ENCODE results near the gene ALKBH3.

DNA sequence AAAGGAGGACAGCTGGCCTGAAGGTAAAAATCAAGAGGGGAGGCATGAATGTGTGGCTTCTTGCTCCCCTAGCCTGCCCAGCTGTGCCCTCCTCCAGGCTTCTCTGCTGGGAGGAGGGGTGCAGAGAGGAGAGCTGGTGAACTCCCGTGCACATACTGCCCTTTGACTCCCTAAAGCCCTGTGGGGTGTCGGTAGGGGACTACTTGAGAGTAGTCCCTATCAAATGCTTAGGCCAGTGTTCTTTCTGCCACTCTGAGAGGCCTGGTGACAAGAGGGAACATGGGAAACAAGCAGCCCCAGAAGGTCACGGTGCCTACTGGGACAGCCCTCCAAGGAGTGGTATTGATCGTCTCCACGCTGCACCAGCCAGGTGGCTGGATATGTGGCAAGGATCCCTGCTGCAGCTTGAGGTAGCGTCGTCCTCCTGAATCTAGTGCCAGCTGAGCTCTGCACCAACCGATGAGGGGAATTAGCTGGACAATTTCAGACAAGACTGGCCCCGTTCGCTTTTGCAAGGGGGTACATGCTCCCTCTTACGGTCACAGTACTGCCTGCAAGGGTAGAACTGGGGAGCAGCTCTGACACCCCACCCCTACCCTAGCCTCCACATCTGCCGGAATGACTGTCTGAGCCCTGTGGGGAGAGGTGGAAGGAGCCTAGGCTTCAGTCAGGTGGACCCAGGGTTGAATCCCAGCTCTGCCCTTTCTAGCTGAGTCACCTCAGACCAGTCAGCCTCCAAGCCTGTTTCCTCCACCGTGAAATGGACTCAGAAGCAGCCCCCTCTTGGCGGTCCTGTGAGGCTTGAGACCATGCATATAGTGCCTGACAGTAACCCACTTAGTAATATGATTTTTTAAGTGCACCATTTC lies 44.7 kb downstream of the ALKBH3 start:
- TF ChIP-seq RCOR1 (IDR thresholded peaks at IDR 0.05; ENCODE audit: low read length), result no peak
- TF ChIP-seq, protein P1, sequence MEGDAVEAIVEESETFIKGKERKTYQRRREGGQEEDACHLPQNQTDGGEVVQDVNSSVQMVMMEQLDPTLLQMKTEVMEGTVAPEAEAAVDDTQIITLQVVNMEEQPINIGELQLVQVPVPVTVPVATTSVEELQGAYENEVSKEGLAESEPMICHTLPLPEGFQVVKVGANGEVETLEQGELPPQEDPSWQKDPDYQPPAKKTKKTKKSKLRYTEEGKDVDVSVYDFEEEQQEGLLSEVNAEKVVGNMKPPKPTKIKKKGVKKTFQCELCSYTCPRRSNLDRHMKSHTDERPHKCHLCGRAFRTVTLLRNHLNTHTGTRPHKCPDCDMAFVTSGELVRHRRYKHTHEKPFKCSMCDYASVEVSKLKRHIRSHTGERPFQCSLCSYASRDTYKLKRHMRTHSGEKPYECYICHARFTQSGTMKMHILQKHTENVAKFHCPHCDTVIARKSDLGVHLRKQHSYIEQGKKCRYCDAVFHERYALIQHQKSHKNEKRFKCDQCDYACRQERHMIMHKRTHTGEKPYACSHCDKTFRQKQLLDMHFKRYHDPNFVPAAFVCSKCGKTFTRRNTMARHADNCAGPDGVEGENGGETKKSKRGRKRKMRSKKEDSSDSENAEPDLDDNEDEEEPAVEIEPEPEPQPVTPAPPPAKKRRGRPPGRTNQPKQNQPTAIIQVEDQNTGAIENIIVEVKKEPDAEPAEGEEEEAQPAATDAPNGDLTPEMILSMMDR (IDR thresholded peaks at IDR 0.05), result no peak

All from SK-N-SH (cell line).